ENCODE data around the gene OSTM1. TPM values are rescaled to one million over a fixed set of nuclear protein-coding genes. Genes with fewer than 3 reads are reported as not detected.

The OSTM1 gene
- polyA plus RNA-seq, 1 donor from 2014 or later: 54.7 TPM

GRCh38 chr6:108117427-108118358 is 43.2 kb upstream of the OSTM1 start:
- H3K27me3 ChIP-seq (ENCODE audit: insufficient read depth, low read depth, low read length): peaks cover 83% of the 10 kb centered on the region
- peaks cover 4% of the 10 kb centered on the region for H3F3A ChIP-seq (ENCODE audit: insufficient read depth, low read length, poor library complexity, severe bottlenecking)
- no peak overlapping the region for H3K9ac ChIP-seq (ENCODE audit: low read length)
- no peaks in the 10 kb centered on the region for H3K9me3 ChIP-seq (ENCODE audit: low read length)
- no peaks in the 10 kb centered on the region for H3K36me3 ChIP-seq (ENCODE audit: insufficient read depth, low read length)
- no peak for TF ChIP-seq REST (IDR thresholded peaks at IDR 0.05; ENCODE audit: borderline replicate concordance)
- TF ChIP-seq TAF1 (IDR thresholded peaks at IDR 0.05; ENCODE audit: low read depth): no peak
- peak; percentile 44 for TF ChIP-seq EZH2 (IDR thresholded peaks at IDR 0.05; ENCODE audit: borderline replicate concordance, insufficient read depth, low read length, poor library complexity, severe bottlenecking)
- no peak for TF ChIP-seq CTCF (IDR thresholded peaks at IDR 0.05; ENCODE audit: poor library complexity, severe bottlenecking)
- no peak for TF ChIP-seq EP300 (conservative IDR thresholded peaks at IDR 0.05; ENCODE audit: poor library complexity, severe bottlenecking)
- TF ChIP-seq MXI1 (conservative IDR thresholded peaks at IDR 0.05; ENCODE audit: poor library complexity, severe bottlenecking): peak; percentile 18
- TF ChIP-seq RAD21 (conservative IDR thresholded peaks at IDR 0.05): no peak
- TF ChIP-seq SMC3 (conservative IDR thresholded peaks at IDR 0.05; ENCODE audit: poor library complexity): no peak
- no peak for TF ChIP-seq POLR2AphosphoS5 (IDR thresholded peaks at IDR 0.05)
- H2AFZ ChIP-seq (ENCODE audit: low read depth, low read length): no peak overlapping the region
- no peaks in the 10 kb centered on the region for H3K79me2 ChIP-seq (replicated peaks; ENCODE audit: insufficient read depth, low read length)
- no peaks in the 10 kb centered on the region for H3K9me2 ChIP-seq (ENCODE audit: insufficient read depth, low read length)
- H3K4me2 ChIP-seq (ENCODE audit: low read length): no peak overlapping the region
- peak overlapping the region; percentile 55 for H3K4me3 ChIP-seq (ENCODE audit: low read length)
- no peak overlapping the region for H3K27ac ChIP-seq (ENCODE audit: low read length)
- H4K20me1 ChIP-seq (ENCODE audit: insufficient read depth): no peaks in the 10 kb centered on the region

GRCh38 chr6:108116546-108117426 is 42.2 kb upstream of the OSTM1 start:
- H3K4me2 ChIP-seq (ENCODE audit: low read length): no peak overlapping the region
- no peak for TF ChIP-seq CTCF (IDR thresholded peaks at IDR 0.05; ENCODE audit: poor library complexity, severe bottlenecking)
- no peak for TF ChIP-seq REST (IDR thresholded peaks at IDR 0.05; ENCODE audit: borderline replicate concordance)
- TF ChIP-seq TAF1 (IDR thresholded peaks at IDR 0.05; ENCODE audit: low read depth): no peak
- no peak for TF ChIP-seq RAD21 (conservative IDR thresholded peaks at IDR 0.05)
- no peak for TF ChIP-seq SMC3 (conservative IDR thresholded peaks at IDR 0.05; ENCODE audit: poor library complexity)
- TF ChIP-seq EZH2 (IDR thresholded peaks at IDR 0.05; ENCODE audit: borderline replicate concordance, insufficient read depth, low read length, poor library complexity, severe bottlenecking): no peak
- no peak for TF ChIP-seq MXI1 (conservative IDR thresholded peaks at IDR 0.05; ENCODE audit: poor library complexity, severe bottlenecking)
- no peak for TF ChIP-seq POLR2AphosphoS5 (IDR thresholded peaks at IDR 0.05)
- no peak for TF ChIP-seq EP300 (conservative IDR thresholded peaks at IDR 0.05; ENCODE audit: poor library complexity, severe bottlenecking)
- no peak overlapping the region for H3K9ac ChIP-seq (ENCODE audit: low read length)
- no peak overlapping the region for H3K4me3 ChIP-seq (ENCODE audit: low read length)
- H3K36me3 ChIP-seq (ENCODE audit: insufficient read depth, low read length): no peaks in the 10 kb centered on the region
- H3K27ac ChIP-seq (ENCODE audit: low read length): no peak overlapping the region
- peaks cover 82% of the 10 kb centered on the region for H3K27me3 ChIP-seq (ENCODE audit: insufficient read depth, low read depth, low read length)
- H2AFZ ChIP-seq (ENCODE audit: low read depth, low read length): no peak overlapping the region
- no peaks in the 10 kb centered on the region for H4K20me1 ChIP-seq (ENCODE audit: insufficient read depth)
- H3F3A ChIP-seq (ENCODE audit: insufficient read depth, low read length, poor library complexity, severe bottlenecking): peaks cover 4% of the 10 kb centered on the region
- no peaks in the 10 kb centered on the region for H3K9me2 ChIP-seq (ENCODE audit: insufficient read depth, low read length)
- no peaks in the 10 kb centered on the region for H3K9me3 ChIP-seq (ENCODE audit: low read length)
- no peaks in the 10 kb centered on the region for H3K79me2 ChIP-seq (replicated peaks; ENCODE audit: insufficient read depth, low read length)

Measured in neural cell (in vitro differentiated cells).